HG03039 (cell line): ENCODE measurements around the gene LIMCH1.
"Not testable (repeated sequence)": the region's sequence is repeated elsewhere in the genome, so short reads cannot be mapped to it uniquely, and the experiment has no call there.

Experiments used
- ATAC-seq: cut with Tn5 transposase; IDR thresholded peaks from one replicate; pipeline ENCODE4 v1.9.1; 2021; ENCODE audit warnings: mild to moderate bottlenecking, moderate library complexity; ENCODE audit not compliant: unreplicated experiment

The LIMCH1 gene

GRCh38 chr4:41670982-41671381 is 133.0 kb downstream of the LIMCH1 start:
- no peak for ATAC-seq

GRCh38 chr4:41678086-41678816 is 140.3 kb downstream of the LIMCH1 start:
- no peak for ATAC-seq

- ATAC-seq: no peak
Observed at GRCh38 chr4:41678951-41679350, 141.0 kb downstream of the LIMCH1 start.

- ATAC-seq: no peak
Observed at GRCh38 chr4:41679991-41680390, 142.0 kb downstream of the LIMCH1 start.

- no peak for ATAC-seq
Observed at GRCh38 chr4:41681054-41681453, 143.1 kb downstream of the LIMCH1 start.

GRCh38 chr4:41683326-41683725 is 145.4 kb downstream of the LIMCH1 start:
- ATAC-seq: no peak

- no peak for ATAC-seq
Observed at GRCh38 chr4:41686893-41687292, 148.9 kb downstream of the LIMCH1 start.

- ATAC-seq: no peak
Observed at GRCh38 chr4:41687971-41688370, 150.0 kb downstream of the LIMCH1 start.

GRCh38 chr4:41692717-41693345 is 154.9 kb downstream of the LIMCH1 start:
- peak; percentile 82 for ATAC-seq

- no peak for ATAC-seq
Observed at GRCh38 chr4:41693629-41694028, 155.7 kb downstream of the LIMCH1 start.

- ATAC-seq: no peak
Observed at GRCh38 chr4:41696131-41696530, 158.2 kb downstream of the LIMCH1 start.

GRCh38 chr4:41696763-41697162 is 158.8 kb downstream of the LIMCH1 start:
- no peak for ATAC-seq

- no peak for ATAC-seq
Observed at GRCh38 chr4:41701983-41702382, 164.0 kb downstream of the LIMCH1 start.

- ATAC-seq: no peak
Observed at GRCh38 chr4:41702770-41703169, 164.8 kb downstream of the LIMCH1 start.

- no peak for ATAC-seq
Observed at GRCh38 chr4:41703785-41704184, 165.8 kb downstream of the LIMCH1 start.

- no peak for ATAC-seq
Observed at GRCh38 chr4:41709844-41710481, 172.0 kb downstream of the LIMCH1 start.

GRCh38 chr4:41711654-41712053 is 173.7 kb downstream of the LIMCH1 start:
- not testable (repeated sequence) for ATAC-seq

GRCh38 chr4:41712425-41712824 is 174.5 kb downstream of the LIMCH1 start:
- ATAC-seq: no peak

- ATAC-seq: no peak
Observed at GRCh38 chr4:41713768-41714167, 175.8 kb downstream of the LIMCH1 start.

GRCh38 chr4:41714364-41715000 is 176.5 kb downstream of the LIMCH1 start:
- ATAC-seq: no peak

- no peak for ATAC-seq
Observed at GRCh38 chr4:41715155-41715554, 177.2 kb downstream of the LIMCH1 start.

- no peak for ATAC-seq
Observed at GRCh38 chr4:41718907-41719306, 180.9 kb downstream of the LIMCH1 start.
